Subcutaneous adipose tissue (tissue), 4 donors: ENCODE results near the gene SFR1. TPM values are rescaled to one million over a fixed set of nuclear protein-coding genes. Genes with fewer than 3 reads are reported as not detected.

Source experiments
- CTCF ChIP-seq: fragments of 450-650 bp; IDR thresholded peaks from one replicate; pipeline ENCODE4 v1.5.1; 2016; ENCODE audit warnings: low read depth, mild to moderate bottlenecking, control low read depth, antibody characterized with exemption, moderate library complexity
- total RNA-seq, 4 donors: library from RNA; depleted of rRNA; stranded (reverse); fragments of >200 nt; gene quantifications; one replicate each; pipeline ENCODE4 v1.1.0, GENCODE V29; 2016

SFR1 gene
- total RNA-seq, 4 donors from 2014 or later = 7.3 to 10.9 (median 8.4) TPM

- no peak for TF ChIP-seq CTCF
These were observed 20.1 kb downstream of the SFR1 start for GRCh38 chr10:104142081-104142480.

- TF ChIP-seq CTCF = no peak
These were observed 21.9 kb downstream of the SFR1 start for GRCh38 chr10:104143829-104144228.

GRCh38 chr10:104144931-104145330, 23.0 kb downstream of the SFR1 start:
- no peak for TF ChIP-seq CTCF

GRCh38 chr10:104146882-104147281, 24.9 kb downstream of the SFR1 start:
- no peak for TF ChIP-seq CTCF

- no peak for TF ChIP-seq CTCF
These were observed 28.2 kb downstream of the SFR1 start for GRCh38 chr10:104150139-104150538.

- TF ChIP-seq CTCF = no peak
These were observed 29.8 kb downstream of the SFR1 start for GRCh38 chr10:104151737-104152136.

GRCh38 chr10:104155591-104155990, 33.6 kb downstream of the SFR1 start:
- TF ChIP-seq CTCF = no peak
